ENCODE results near the gene BRME1.

The BRME1 gene

GRCh38 chr19:13843104-13843921 is 62.6 kb downstream of the BRME1 start:
- DNase-seq, result peak; percentile 84

GRCh38 chr19:13842291-13843103 is 63.4 kb downstream of the BRME1 start:
- peak; percentile 88 for DNase-seq

GRCh38 chr19:13841962-13842290 is 64.0 kb downstream of the BRME1 start:
- no peak for DNase-seq

GRCh38 chr19:13841086-13841961 is 64.6 kb downstream of the BRME1 start:
- no peak for DNase-seq

- peak; percentile 64 for DNase-seq
Observed at GRCh38 chr19:13840305-13841085, 65.4 kb downstream of the BRME1 start.

GRCh38 chr19:13839938-13840304 is 66.0 kb downstream of the BRME1 start:
- DNase-seq, result no peak

GRCh38 chr19:13839130-13839937 is 66.6 kb downstream of the BRME1 start:
- DNase-seq, result peak; percentile 85

GRCh38 chr19:13838435-13839129 is 67.3 kb downstream of the BRME1 start:
- no peak for DNase-seq

GRCh38 chr19:13835791-13836723 is 69.9 kb downstream of the BRME1 start:
- DNase-seq, result no peak

GRCh38 chr19:13834244-13835069 is 71.5 kb downstream of the BRME1 start:
- peak; percentile 52 for DNase-seq

GRCh38 chr19:13833330-13834243 is 72.3 kb downstream of the BRME1 start:
- DNase-seq, result peak; percentile 90
